Parathyroid adenoma (tissue), 2 donors: Measurements from ENCODE around the gene FJX1.

ENCODE experiments used
- H2AFZ ChIP-seq: fragments of 300-600 bp; sonication (generic); one replicate; pipeline ENCODE4 v1.7.0; 2017; ENCODE audit warnings: antibody characterized with exemption, mild to moderate bottlenecking
- H3K27ac ChIP-seq: fragments of 300-600 bp; sonication (generic); one replicate; pipeline ENCODE4 v1.7.0; 2017
- H3K27me3 ChIP-seq: fragments of 300-600 bp; sonication (generic); one replicate; pipeline ENCODE4 v1.7.0; 2017; ENCODE audit warnings: low read length; ENCODE audit not compliant: control insufficient read depth, insufficient read depth
- H3K36me3 ChIP-seq: fragments of 300-600 bp; sonication (generic); one replicate; pipeline ENCODE4 v1.7.0; 2017; ENCODE audit warnings: low read length; ENCODE audit not compliant: control insufficient read depth, insufficient read depth
- H3K4me1 ChIP-seq: fragments of 300-600 bp; sonication (generic); one replicate; pipeline ENCODE4 v1.7.0; 2017; ENCODE audit warnings: control low read depth
- H3K4me2 ChIP-seq: fragments of 300-600 bp; sonication (generic); one replicate; pipeline ENCODE4 v1.7.0; 2017; ENCODE audit warnings: low read length
- H3K4me3 ChIP-seq: fragments of 300-600 bp; sonication (generic); one replicate; pipeline ENCODE4 v1.7.0; 2017; ENCODE audit warnings: low read depth, low read length
- H3K79me2 ChIP-seq: fragments of 300-600 bp; sonication (generic); one replicate; pipeline ENCODE4 v1.7.0; 2017; ENCODE audit warnings: control low read depth
- H3K9ac ChIP-seq: fragments of 300-600 bp; sonication (generic); one replicate; pipeline ENCODE4 v1.7.0; 2017; ENCODE audit warnings: mild to moderate bottlenecking
- H3K9me3 ChIP-seq: fragments of 300-600 bp; sonication (generic); one replicate; pipeline ENCODE4 v1.7.0; 2017; ENCODE audit warnings: low read length; ENCODE audit not compliant: control insufficient read depth
- TF ChIP-seq, protein P1 (sequence below): fragments of 300-600 bp; sonication (generic); IDR thresholded peaks from one replicate; pipeline ENCODE4 v1.7.0; 2017; ENCODE audit warnings: antibody characterized with exemption, mild to moderate bottlenecking
- donor health status: primary hyperparathyroidism.

FJX1 gene

DNA sequence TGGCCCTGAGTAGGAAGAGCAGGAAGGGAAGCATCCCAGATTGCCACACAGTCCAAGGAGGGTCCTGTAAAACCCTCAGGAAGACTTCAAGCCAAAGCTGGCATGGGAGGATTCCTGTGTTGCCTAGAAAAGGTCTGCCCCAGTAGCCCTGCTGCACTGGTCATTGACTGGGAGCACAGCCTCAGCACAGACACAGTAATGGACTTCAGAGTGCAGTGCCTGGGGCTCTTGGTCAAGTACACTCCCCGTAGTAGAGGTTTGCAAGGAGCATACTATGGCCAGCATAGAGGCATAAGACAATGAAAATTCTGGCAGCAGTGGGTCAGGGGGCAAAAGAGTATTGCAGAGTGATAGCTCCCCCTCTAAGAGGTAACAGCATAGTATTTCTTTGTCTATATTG lies 36.2 kb upstream of the FJX1 start:
- Histone ChIP-seq H3K9me3 (no peaks in the 10 kb centered on the region), H2AFZ (no peak overlapping the region), H3K4me1 (no peaks in the 10 kb centered on the region), H3K27me3 (no peaks in the 10 kb centered on the region), H3K4me2 (no peak overlapping the region), H3K79me2 (no peaks in the 10 kb centered on the region), H3K36me3 (no peaks in the 10 kb centered on the region), H3K9ac (no peak overlapping the region), H3K27ac (no peak overlapping the region), H3K4me3 (no peak overlapping the region)
- TF ChIP-seq, protein P1, sequence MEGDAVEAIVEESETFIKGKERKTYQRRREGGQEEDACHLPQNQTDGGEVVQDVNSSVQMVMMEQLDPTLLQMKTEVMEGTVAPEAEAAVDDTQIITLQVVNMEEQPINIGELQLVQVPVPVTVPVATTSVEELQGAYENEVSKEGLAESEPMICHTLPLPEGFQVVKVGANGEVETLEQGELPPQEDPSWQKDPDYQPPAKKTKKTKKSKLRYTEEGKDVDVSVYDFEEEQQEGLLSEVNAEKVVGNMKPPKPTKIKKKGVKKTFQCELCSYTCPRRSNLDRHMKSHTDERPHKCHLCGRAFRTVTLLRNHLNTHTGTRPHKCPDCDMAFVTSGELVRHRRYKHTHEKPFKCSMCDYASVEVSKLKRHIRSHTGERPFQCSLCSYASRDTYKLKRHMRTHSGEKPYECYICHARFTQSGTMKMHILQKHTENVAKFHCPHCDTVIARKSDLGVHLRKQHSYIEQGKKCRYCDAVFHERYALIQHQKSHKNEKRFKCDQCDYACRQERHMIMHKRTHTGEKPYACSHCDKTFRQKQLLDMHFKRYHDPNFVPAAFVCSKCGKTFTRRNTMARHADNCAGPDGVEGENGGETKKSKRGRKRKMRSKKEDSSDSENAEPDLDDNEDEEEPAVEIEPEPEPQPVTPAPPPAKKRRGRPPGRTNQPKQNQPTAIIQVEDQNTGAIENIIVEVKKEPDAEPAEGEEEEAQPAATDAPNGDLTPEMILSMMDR, result no peak

DNA sequence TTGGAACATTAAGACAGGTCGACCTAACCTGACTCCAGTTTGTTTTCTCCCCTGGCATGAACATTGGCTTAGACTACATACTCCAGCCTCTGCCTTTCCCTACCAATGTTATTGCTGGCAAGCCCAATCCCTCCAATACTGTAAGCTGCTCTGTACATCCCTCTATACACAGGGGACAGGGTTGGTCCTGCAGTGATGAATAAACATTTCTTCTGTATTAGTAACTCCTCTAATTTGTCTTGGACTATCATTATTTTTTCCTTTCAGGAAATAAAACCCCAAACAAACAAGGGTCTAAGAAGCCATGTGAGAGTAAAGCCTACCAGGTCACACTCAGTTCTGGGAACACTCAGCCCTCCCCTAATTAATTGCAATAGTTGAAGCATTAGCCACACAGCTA lies 35.1 kb upstream of the FJX1 start:
- no peak overlapping the region for H3K4me2 ChIP-seq
- no peak overlapping the region for H3K27ac ChIP-seq
- H3K9ac ChIP-seq, result no peak overlapping the region
- no peak overlapping the region for H3K4me3 ChIP-seq
- H3K4me1 ChIP-seq, result no peaks in the 10 kb centered on the region
- H3K79me2 ChIP-seq, result no peaks in the 10 kb centered on the region
- H3K36me3 ChIP-seq, result no peaks in the 10 kb centered on the region
- no peaks in the 10 kb centered on the region for H3K27me3 ChIP-seq
- H3K9me3 ChIP-seq, result no peaks in the 10 kb centered on the region
- TF ChIP-seq, protein P1, result no peak
- no peak overlapping the region for H2AFZ ChIP-seq

DNA sequence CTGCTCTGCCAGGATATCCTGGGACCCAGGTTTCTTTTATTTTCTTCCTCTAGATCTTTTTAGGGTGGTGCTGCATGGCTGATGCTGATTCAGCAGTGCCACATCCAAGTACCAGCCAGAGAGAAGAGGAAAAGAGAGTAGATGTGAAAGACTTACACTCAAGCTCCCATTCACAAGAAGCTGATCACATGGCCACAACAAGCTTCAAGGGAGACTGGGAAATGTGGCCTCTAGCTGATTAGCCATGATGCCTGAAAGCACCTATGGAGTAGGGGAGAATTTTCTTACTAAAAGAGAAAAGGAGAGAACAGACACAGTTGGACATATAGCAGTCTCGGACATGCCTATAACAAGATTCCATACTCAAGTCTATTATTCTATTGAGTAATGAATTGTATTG lies 34.4 kb upstream of the FJX1 start:
- H3K27me3 ChIP-seq, result no peaks in the 10 kb centered on the region
- TF ChIP-seq, protein P1, result no peak
- H3K36me3 ChIP-seq, result no peaks in the 10 kb centered on the region
- H3K4me3 ChIP-seq, result no peak overlapping the region
- no peak overlapping the region for H3K4me2 ChIP-seq
- no peak overlapping the region for H2AFZ ChIP-seq
- H3K27ac ChIP-seq, result no peak overlapping the region
- H3K9ac ChIP-seq, result no peak overlapping the region
- no peaks in the 10 kb centered on the region for H3K4me1 ChIP-seq
- H3K9me3 ChIP-seq, result no peaks in the 10 kb centered on the region
- H3K79me2 ChIP-seq, result no peaks in the 10 kb centered on the region

DNA sequence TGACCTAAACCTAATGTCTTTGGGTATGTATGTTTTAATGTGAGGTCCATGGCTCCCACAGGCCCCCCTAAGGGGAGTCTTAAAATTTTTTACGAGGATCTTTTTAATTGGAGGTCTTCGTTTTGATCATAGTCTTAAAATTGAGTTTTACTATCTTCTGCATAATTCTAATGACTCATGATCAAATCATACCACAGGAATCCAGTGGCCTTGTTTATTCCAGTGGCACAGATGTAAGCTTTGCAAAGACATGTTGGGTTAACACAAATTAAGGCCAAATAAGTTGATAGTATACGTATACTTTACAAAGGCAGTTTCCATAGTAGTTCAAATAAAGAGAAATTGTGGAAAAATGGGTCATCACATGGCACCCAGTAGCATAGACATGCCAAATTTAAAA lies 33.9 kb upstream of the FJX1 start:
- no peak overlapping the region for H3K4me3 ChIP-seq
- H3K79me2 ChIP-seq, result no peaks in the 10 kb centered on the region
- no peak overlapping the region for H3K9ac ChIP-seq
- H3K27ac ChIP-seq, result no peak overlapping the region
- H2AFZ ChIP-seq, result no peak overlapping the region
- TF ChIP-seq, protein P1, result no peak
- no peak overlapping the region for H3K4me2 ChIP-seq
- no peaks in the 10 kb centered on the region for H3K9me3 ChIP-seq
- no peaks in the 10 kb centered on the region for H3K36me3 ChIP-seq
- no peaks in the 10 kb centered on the region for H3K27me3 ChIP-seq
- H3K4me1 ChIP-seq, result no peaks in the 10 kb centered on the region

DNA sequence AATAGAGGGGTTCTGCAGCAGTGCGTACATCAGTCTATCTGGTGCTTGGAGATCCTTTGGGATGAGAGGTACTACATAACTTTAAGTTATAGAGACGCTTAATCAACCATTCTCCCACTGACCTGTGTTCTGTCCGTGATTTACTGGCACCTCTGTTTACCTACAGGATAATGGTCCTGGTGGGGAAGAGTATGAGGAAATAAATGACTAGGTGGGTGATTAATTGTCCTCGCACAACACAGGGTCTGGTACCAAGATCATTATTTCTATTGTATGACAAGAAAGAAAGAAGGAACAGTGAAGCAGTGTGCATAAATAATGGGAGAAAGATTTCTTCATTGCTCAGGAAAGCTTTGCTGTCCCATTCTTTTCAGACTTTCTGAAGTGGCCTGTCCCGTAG lies 32.8 kb upstream of the FJX1 start:
- Histone ChIP-seq H3K4me1 (no peaks in the 10 kb centered on the region), H3K27ac (no peak overlapping the region), H3K79me2 (no peaks in the 10 kb centered on the region), H3K27me3 (no peaks in the 10 kb centered on the region), H3K4me2 (no peak overlapping the region), H3K9ac (no peak overlapping the region), H2AFZ (no peak overlapping the region), H3K4me3 (no peak overlapping the region), H3K36me3 (no peaks in the 10 kb centered on the region), H3K9me3 (no peaks in the 10 kb centered on the region)
- TF ChIP-seq, protein P1, result no peak
